HepG2 (cell line): Measurements from ENCODE around the gene EEF2.

Source experiments
- BCLAF1 ChIP-seq: fragments of 450-650 bp; IDR thresholded peaks from 2 replicates; pipeline ENCODE4 v1.6.1; 2017; ENCODE audit warnings: mild to moderate bottlenecking
- NFYB ChIP-seq: sonication (generic); formaldehyde crosslinking; IDR thresholded peaks from 2 replicates; pipeline ENCODE4 v1.4.0; 2020; ENCODE audit warnings: missing genetic modification reagents

- no peak for TF ChIP-seq NFYB (CRISPR knock-in tag)
- no peak for TF ChIP-seq BCLAF1
These were observed 34.1 kb downstream of the EEF2 start for GRCh38 chr19:3950871-3951861.
